Ureter (tissue), 1 donor: ENCODE data around the gene TRAF3. TPM values are rescaled to one million over a fixed set of nuclear protein-coding genes. Genes with fewer than 3 reads are reported as not detected.
"Not testable (repeated sequence)": the region's sequence is repeated elsewhere in the genome, so short reads cannot be mapped to it uniquely, and the experiment has no call there.

Experiments
- DNase-seq: peaks from one replicate; pipeline ENCODE4 v3.0.0-alpha.2; 2020; ENCODE audit warnings: low spot score
- total RNA-seq: library from RNA; stranded (reverse); gene quantifications from one replicate; pipeline ENCODE4 v1.2.4, GENCODE V29; 2023
- donor health status: DM: yes; HTN: yes; CAD: no.

Gene TRAF3
- total RNA-seq, 1 donor from 2014 or later: 29.9 TPM

DNA sequence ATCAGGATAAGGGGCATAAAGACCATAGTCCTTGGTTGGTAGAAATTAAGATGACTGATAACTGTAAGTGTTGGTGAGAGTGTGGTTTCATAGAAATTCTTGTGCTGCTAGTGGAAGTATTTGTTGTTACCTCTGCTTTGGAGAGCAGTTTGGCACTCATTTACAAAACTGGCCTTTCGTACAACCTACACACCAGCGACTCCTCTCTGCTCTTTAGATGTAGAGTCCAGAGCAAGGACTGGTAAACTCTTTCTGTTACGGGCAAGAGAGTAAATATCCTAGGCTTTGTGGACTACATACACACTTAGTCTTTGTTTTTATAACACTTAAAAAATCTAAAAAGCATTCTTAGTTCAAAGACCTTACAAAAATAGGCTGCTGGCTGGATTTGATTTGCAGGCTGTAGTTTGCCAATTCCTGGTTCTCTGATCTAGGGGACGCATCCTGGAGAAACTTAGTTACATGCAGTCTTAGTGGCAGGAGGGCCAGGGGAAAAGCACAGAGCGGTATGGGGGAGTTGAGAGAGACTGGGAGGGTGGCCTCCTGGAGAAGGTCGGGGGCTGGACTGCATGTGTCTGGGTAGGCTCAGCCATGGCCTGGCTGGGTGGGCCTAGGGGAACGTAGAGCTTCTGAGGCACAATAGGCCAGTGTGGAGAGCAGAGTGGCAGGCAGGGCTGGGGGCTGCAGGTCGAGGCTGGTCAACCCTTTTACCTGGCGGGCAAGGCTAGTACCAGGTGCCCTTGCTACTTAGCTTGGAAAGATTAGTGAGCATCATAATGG, 89.9 kb downstream of the TRAF3 start:
- DNase-seq: no peak

DNA sequence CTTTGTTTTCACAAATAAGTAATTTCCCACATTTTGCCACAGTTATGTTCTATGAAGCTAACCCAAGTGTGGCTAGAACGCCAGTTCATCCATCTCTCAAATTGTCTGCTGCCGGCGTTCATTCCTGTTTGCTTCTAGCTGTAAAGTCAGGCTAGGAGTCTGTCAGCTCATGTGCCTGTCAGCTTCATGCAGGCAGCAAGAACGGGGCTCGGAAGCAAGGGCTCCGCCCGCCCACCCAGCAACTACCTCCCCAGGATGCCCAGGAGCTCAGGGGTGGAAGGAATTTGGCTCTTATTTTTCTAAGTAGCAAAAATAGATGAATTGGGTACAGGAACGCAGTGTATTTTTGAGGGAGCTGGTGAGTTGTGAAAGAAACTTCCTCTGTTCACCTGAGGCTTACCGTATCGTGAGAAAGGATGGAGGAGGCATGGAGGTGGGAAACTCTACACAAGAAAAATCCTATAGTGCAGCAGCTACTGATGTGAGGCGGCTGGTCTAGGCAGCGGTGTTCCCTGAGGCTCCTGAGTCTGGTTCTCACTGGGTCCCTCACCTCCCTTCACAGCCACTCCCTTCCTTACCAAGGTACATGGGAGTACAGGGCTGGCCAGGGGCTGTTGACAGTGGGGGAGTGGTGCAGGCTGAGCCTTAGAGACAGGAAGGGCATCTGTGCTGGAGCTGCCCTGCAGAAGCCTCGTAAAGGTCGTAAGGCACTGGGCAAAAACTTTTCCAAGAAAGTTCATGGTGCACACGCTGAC, 90.8 kb downstream of the TRAF3 start:
- no peak for DNase-seq

DNA sequence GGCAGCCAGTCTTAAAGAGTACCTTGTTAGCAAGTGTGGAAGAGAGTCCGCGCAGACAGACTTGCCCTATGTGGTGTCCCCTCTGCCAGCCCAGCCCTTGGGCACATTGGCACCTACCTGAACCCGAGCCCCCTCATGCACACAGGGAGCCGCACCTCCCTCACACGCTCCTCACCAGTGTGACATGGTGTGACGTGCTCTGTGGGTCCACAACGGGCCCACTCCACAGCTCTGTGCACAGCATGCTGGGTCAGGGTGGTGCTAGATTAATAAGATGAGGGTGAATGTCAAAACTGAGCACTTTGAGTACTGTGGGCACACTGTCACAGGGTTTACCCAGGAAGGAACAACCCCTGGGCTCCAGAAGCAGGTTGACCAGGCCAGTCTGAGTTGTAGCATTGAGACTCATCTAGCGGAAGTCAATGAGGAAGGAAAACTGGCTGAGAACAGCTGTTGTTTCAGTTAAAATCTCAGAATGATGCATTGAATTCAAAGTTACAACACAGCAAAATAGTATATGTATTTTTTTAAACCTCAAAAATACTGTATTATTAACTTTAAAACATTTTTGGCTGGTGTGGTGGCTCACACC, 91.8 kb downstream of the TRAF3 start:
- DNase-seq: no peak

DNA sequence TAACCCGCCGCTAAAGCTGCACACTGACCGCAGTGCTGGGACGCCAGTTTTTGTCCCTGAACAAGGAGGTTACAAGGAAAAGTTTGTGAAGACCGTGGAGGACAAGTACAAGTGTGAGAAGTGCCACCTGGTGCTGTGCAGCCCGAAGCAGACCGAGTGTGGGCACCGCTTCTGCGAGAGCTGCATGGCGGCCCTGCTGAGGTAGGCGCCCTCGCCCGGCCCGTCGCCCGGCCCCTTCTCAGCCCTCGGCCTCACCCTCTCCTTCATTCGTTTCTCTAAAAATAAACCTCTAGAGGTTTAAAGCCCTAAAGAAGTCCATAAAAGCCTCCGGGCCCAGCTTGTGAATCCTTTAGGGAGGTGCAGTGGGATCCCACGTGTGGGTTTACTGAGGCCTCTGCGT, 93.0 kb downstream of the TRAF3 start:
- no peak for DNase-seq

DNA sequence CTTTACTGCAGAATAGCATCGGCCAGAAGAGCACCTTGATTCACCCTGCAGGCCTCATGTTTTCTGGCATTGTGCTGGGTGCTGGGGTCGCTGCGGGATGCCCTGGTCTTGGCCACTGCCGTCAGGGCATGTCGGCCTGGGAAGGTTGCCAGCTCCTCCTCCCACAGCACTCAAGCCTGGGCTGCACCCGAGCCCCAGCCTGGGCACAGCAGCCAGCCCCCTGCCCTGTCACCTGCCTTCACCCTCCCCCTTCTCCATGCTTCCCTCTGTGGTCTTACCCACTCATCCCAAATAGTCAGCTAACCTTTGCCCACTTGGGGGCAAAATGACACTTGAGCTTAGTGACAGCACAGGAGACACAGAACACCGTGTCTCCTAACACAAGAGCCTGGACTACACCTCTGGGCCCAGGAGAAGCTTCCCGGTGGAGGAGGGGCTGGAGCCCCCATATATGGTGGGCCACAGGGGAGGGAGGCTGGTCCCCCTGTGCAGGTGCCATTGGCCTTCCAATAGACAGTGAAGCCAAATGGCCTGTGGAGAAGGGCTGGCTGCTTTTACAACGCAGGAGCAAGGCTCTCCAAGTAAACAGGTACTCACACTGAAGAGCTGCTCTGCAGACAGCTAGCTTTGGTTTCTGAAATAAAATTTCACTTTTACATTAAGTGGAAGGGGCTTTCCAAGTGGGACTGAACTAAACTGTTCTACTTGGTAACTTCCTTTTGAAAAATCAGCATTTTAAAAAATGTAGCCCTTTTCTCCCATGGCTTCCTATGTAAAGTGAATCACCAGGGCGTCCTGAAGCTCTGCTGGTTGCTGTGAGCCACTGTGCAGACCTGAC, 94.0 kb downstream of the TRAF3 start:
- no peak for DNase-seq

DNA sequence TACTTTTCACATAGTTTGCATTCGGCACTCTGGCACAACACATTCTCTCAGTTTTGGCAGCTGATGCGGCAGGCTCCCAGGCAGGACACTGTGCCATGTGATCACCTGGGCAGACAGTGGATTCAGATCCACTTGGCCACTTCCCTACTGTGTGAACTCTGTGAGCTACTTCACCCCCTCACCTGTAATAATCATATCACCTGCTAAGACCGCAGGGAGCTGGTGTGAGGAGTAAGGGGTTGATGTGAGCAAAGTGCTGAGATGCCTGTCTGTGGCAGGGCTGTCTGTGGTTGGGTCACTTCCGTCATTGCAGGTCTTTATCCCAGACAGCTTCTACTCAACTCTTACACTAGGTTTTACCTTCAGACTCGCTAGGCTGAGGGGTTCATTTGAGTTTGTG, 94.8 kb downstream of the TRAF3 start:
- no peak for DNase-seq

DNA sequence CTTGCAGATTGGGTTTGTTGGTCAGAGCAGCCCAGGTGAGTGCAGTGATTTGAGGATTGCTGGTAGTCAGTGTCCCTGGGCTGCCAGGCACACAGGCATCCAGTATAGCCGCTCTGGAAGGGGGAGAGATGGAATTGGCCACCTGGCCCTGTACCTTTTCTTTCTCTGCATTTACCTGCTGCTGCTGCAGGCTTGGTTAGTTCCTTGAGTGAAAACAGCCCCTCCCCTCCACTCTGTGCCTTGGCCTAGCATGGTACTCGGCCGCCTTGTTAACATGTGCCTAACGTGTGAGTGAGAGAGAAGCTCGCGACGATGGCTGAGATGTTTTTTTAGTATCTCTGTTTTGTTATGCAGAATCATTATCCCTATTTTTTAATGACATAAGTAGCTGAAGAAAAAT, 95.9 kb downstream of the TRAF3 start:
- DNase-seq: no peak

DNA sequence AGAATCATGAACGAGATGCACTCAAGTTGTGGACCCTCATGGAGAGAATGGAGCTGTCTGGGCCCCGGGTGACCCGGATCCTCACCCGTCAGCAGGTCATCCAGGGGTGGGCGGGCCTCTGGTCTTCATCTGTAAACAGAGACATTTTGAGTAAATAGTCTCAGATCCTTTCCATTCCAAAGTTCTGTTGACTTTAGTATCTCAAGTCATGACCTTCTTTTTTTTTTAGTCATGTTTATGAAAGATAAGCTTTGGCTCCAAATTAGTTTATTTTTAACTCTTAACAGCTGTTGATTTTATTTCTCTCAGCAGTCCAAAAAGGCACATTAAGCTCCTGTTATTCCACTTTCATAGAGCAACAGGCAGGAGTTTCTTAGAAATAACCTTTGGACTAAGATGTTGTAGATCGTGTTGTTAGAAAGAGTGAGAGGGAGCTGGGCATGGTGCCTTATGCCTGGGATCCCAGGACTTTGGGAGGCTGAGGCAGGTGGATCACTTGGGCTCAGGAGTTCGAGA, 96.4 kb downstream of the TRAF3 start:
- DNase-seq: no peak

DNA sequence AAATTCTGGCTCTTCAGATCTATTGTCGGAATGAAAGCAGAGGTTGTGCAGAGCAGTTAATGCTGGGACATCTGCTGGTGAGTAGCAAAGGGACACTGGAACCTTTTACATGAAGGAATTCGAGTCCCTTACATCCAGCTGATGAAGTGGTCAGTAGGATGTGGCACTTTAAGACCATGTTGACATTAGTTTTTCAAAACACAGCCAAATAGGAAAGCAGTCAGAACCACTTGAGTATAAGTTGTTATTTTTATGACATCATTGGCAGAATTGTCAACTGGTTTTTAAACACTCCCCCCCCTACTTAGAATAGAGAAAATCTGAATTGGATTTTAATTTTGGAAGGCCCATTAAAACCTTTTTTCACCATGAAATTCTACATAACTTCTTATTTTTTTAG, 98.4 kb downstream of the TRAF3 start:
- no peak for DNase-seq

DNA sequence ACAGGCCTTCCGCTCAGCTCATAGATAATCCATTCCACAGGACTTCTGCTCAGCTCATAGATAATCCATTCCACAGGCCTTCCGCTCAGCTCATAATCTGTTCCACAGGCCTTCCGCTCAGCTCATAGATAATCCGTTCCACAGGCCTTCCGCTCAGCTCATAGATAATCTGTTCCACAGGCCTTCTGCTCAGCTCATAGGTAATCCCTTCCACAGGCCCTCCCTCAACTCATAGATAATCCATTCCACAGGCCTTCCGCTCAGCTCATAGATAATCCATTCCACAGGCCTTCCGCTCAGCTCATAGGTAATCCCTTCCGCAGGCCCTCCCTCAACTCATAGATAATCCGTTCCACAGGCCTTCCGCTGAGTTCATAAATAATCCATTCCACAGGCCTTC, 100.3 kb downstream of the TRAF3 start:
- DNase-seq: not testable (repeated sequence)

DNA sequence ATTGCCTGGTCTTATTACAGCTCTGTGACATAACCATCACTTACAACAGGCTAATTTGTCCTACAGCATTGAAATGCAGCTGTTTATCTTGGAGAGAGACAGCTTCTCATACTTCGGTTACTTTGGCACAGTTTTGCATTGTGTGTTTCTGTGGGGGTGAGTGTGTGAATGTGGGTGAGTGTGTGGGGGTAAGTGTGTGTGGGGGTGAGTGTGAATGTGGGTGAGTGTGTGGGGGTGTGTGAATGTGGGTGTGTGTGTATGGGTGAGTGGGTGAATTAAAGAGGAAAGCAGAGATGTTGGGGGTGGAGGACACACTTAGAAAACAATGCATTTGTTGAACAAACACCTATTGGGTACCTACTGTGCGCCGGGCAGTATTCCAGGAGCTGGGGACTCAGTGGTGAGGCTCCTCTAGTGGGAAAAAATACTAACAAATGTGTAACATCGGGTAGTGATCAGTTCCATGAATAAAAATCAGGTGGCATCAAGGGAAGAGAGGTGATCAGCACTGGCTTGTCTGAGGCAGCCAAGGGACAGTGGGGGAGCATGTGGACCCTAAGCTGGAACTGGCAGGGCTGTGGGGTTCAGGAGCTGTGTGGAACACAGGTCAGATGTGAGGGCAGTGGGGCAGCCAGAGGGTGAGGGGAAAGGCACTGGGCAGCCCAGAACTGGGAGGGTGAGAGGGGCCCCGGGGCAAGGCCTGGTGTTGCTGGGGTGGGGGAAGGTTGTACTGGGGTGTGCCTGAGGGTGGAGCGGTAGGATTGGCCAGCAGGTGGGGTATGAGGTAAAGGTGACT, 101.1 kb downstream of the TRAF3 start:
- no peak for DNase-seq

DNA sequence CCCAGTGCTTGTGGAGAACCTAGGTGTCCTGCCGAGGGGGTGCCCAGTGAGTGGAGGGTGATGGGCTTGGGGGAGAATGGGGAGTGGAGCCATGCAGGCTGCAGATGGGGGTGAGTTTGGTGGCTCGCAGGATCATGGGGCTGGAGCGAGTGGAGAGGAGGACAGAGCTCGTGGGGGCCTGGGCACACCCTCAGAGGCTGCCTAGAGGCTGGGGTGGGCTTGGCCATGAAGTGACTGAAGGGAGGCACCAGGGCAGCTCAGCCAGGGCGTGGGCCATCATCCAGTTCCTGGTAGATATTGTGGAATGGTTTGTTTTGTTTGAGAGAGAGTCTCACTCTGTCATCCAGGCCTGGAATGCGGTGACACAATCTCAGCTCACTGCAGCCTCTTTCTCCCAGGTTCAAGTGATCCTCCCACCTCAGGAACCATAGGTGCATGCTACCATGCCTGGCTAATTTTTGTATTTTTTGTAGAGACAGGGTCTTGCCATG, 101.8 kb downstream of the TRAF3 start:
- no peak for DNase-seq

DNA sequence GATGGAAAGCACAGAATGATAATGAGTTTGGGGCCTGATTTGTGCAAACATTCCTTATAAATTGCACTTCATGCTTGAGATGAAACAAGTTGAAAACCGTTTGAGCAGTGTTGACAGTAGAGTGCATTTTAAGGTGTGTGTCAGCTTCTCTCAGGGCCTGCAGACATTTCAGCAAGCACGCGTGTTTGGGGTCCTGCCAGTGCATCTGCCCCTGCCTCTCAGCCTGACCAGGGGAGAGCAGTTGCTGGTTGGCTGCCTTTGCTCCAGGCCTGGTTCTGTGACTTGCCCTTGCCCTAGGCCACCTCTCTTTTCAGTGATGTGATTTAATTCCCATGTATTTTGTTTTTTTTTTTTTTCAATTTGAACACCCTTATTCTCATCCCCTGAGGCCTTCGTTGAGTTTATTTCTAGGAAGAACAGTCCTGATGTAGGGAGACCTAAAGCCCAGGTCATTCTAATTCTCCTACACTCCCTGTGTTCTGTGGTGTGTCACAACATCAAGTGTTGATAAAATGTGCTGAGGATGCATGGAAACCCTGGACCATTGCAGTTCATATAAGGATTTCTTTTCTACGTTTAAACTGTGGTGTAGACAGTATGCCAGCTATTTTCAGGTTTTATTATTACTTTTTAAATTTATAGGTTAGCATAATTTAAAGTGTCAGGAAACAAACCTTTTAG, 105.1 kb downstream of the TRAF3 start:
- DNase-seq: no peak

DNA sequence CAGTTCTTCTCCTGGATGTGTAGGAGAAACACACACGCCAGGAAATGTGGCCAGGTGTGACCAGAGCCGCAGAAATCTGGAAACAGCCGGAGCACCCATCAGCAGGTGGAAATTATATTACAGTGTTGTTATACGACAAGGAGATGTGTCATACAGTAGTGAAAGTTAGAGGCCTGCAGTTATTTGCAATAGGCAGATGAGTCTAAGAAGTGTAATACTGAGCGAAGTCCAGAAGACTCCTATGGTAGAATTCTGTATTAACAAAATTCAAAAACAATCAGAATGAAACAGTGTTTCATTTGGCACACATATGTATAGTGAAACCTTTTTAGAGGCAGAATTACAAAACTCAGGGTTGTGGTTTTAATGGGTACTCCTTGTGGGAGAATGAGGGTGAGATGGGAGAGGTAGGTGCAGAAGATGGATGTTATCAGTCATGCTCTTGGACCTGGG, 105.9 kb downstream of the TRAF3 start:
- no peak for DNase-seq

DNA sequence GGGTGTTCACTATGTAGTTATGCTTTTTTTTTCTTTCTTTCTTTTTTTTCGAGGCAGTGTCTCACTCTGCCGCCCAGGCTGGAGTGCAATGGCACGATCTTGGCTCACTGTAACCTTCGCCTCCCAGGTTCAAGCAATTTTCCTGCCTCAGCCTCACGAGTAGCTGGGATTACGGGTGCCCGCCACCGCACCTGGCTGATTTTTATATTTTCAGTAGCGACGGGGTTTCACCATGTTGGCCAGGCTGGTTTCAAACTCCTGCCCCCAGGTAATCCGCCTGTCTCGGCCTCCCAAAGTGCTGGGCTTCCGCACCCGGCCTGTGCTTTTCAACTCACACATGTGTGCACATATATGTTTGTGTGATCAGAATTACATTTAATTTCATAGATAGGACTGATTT, 106.3 kb downstream of the TRAF3 start:
- DNase-seq: no peak

DNA sequence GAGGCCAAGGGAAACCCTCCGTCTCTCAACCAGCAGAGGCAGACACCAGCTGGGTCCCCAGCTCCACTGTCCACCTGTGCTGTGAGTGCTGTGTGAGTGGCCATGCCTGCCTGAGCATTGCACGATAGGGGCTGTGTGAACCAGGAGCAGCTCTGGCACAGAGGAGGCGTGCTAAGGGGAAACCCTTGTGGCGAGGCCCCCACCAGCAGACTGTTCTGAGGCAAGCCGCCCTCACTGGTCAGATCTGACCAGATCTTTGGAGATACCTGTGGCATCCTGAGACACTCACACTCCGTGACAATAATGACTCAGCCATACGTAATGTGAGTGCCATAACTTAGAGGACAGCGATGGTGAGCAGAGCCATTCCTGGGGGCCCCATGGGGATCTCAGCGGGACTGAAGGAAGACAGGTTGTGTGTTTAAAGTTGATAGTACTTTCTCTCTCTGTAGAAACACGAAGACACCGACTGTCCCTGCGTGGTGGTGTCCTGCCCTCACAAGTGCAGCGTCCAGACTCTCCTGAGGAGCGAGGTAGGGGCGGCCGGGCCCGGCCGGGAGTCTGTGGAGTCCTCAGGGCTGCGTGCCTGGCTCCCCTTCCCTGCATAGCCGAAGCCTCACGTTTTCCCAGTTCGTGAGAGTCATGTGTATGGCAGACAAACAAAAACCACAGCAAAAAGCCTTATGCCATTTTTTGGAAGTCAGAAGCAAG, 108.6 kb downstream of the TRAF3 start:
- DNase-seq: no peak

DNA sequence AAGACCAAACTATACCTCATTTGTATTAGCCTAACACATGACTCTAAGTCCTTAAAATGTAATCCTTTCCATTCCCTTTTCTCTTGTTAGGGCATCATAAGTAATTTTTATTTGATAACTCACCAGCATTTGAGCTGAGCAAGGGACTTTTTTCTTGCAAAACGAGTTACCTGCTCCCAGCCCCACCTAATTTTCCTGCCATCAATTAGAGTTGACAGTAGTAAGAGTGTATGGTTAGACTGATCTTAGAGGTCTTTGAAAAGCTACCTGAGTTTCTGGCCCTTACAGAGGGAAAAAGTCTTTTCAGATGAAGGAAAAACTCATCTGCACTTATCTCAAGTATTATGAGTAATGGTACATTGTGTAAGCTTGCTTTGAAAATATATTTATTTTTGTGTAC, 111.5 kb downstream of the TRAF3 start:
- no peak for DNase-seq

DNA sequence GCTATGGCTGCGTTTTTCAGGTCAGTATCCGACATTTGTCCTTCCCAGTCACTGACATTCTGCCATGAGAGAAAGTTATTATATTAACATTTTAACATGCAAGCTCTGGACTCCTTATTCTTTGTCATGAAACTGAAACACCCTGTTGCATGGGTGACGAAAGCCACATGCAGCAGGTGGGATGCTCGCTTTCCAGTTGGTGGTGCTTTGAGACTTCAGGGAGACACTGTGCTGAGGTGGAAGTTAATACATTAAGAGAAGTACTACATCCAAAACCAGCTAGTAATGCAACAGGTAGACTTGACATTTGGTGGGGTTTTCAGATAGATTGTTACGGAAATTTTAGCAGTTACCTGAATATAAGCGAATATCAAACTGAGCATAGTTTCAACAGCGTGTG, 112.4 kb downstream of the TRAF3 start:
- DNase-seq: no peak

DNA sequence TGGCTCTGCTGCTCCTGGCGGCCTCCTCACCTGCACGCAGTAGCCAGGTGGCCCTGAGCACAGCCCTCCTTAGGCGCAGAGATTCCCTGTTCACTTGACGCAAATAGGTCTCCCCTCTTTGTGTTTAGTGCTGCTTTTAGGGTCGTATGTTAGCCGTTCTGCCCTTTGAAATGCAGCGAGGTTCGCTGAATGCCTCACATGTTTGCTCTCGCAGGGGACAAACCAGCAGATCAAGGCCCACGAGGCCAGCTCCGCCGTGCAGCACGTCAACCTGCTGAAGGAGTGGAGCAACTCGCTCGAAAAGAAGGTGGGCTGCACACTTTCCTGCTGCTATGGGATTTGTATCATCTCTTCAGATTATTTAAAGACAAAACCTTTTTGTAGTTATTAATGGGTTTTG, 113.9 kb downstream of the TRAF3 start:
- DNase-seq: no peak

DNA sequence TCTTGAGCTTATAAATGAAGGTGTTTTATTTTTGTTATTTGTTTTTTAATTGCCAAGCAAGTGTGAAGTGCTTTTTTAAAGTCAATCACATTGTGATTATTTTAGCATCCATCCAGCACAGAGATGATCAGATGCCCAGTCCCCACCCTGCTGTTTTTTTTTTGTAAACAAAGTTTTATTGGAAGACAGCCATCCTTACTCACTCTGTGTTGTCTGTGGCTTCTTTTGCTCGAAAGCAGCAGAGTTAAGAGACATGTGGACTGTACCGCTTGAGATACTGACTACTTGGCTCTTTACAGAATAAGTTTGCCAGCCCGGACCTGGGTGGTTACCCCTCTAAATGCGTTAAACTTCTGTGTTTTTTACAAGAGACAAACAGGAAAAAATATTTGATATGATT, 114.3 kb downstream of the TRAF3 start:
- DNase-seq: no peak
